Measurements from ENCODE around the gene NRP2. TPM values are rescaled to one million over a fixed set of nuclear protein-coding genes. Genes with fewer than 3 reads are reported as not detected.

NRP2 gene
- total RNA-seq, 1 experiment from 2014 or later, result 1.2 TPM

DNA sequence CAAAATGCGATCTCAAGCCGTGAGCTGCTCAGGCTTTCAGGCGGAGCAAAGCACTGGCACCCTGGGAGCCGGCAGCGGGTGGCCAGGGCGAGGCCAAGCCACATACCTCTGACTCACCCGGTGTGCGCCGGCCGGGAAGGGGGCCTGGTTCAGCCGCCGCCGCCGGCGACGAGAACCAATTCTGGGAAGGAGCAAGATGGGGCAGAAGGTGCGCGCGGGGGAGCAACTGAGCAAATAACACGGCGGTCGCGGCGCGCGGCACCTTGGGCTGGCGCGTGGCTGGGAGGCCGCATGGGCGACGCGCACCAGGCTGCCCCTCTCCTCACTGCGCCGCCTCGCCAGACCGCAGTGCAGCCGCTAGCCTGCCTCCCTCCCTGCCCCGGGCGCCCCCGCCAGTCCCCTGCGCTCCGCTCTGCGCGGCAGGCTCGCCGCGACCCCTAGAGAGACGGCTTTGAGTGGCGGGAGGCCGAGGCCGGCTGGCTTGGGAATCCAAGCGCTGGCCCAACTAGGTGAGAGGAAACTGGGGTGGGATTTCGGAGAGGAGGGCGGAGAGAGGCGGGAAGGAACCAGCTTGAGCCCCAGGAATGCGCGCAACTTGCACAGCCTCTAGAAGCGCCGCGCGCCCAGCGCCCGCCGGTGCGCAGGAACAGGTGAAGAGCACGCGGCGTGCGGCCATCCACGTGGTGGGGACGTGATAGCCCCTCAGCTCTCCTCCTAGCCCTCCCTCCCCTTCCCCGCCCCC lies 3.2 kb downstream of the NRP2 start:
- Histone ChIP-seq H3K4me2 (ENCODE audit: low read length) (peak overlapping the region; percentile 66), H3K36me3 (ENCODE audit: control insufficient read depth in 1 of 2, insufficient read depth in 2 of 2, low read length in 2 of 2) (no peaks in the 10 kb centered on the region), H3K27ac (ENCODE audit: low read depth, low read length) (no peak overlapping the region), H3K9me2 (ENCODE audit: insufficient read depth) (no peaks in the 10 kb centered on the region), H3K9ac (ENCODE audit: low read length) (no peak overlapping the region), H3K79me2 (ENCODE audit: insufficient read depth, low read length) (no peaks in the 10 kb centered on the region), H4K20me1 (ENCODE audit: insufficient read depth) (no peaks in the 10 kb centered on the region), H3K9me3 (ENCODE audit: control insufficient read depth in 1 of 2, insufficient read depth in 1 of 2, low read depth in 1 of 2, low read length in 2 of 2) (no peaks in the 10 kb centered on the region), H3K4me1 (ENCODE audit: control insufficient read depth in 1 of 2, insufficient read depth in 2 of 2, low read length in 2 of 2) (peaks cover 4 to 29% of the 10 kb centered on the region in 2 experiments; a peak in 3 of 4 replicates), H3K27me3 (ENCODE audit: insufficient read depth, low read length) (peaks cover 8% of the 10 kb centered on the region; the same call in 1 of the 2 replicates), H2AFZ (ENCODE audit: low read depth, low read length, poor library complexity, severe bottlenecking) (no peak overlapping the region), H3K4me3 (replicated peaks in 1 of 2; ENCODE audit: low read depth in 1 of 2, low read length in 2 of 2) (peak overlapping the region in 1 of 2 experiments; percentile 16; a peak in 1 of 4 replicates)
- ATAC-seq (peak; percentile 58), DNase-seq (ENCODE audit: low read depth, low spot score) (no peak)
- TF ChIP-seq, protein P1, sequence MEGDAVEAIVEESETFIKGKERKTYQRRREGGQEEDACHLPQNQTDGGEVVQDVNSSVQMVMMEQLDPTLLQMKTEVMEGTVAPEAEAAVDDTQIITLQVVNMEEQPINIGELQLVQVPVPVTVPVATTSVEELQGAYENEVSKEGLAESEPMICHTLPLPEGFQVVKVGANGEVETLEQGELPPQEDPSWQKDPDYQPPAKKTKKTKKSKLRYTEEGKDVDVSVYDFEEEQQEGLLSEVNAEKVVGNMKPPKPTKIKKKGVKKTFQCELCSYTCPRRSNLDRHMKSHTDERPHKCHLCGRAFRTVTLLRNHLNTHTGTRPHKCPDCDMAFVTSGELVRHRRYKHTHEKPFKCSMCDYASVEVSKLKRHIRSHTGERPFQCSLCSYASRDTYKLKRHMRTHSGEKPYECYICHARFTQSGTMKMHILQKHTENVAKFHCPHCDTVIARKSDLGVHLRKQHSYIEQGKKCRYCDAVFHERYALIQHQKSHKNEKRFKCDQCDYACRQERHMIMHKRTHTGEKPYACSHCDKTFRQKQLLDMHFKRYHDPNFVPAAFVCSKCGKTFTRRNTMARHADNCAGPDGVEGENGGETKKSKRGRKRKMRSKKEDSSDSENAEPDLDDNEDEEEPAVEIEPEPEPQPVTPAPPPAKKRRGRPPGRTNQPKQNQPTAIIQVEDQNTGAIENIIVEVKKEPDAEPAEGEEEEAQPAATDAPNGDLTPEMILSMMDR (IDR thresholded peaks at IDR 0.05 in 2 of 3, conservative IDR thresholded peaks at IDR 0.05 in 1 of 3; ENCODE audit: borderline replicate concordance in 1 of 3, insufficient read depth in 1 of 3, low read depth in 2 of 3, low read length in 2 of 3), result no peak
- TF ChIP-seq REST (IDR thresholded peaks at IDR 0.05; ENCODE audit: low read depth) (no peak), ZFX (IDR thresholded peaks at IDR 0.05) (no peak), POLR2AphosphoS5 (IDR thresholded peaks at IDR 0.05; ENCODE audit: low read depth, low read length) (no peak), EGR1 (IDR thresholded peaks at IDR 0.05; ENCODE audit: low read depth) (no peak), CEBPB (IDR thresholded peaks at IDR 0.05; ENCODE audit: low read depth) (no peak), RAD21 (IDR thresholded peaks at IDR 0.05; ENCODE audit: low read depth) (no peak), EZH2 (IDR thresholded peaks at IDR 0.05) (no peak)
- intact Hi-C loops (cut with micrococcal nuclease), result loop anchor here (10.0 kb wide), 1 partner anchor 1541 kb away; no protein-coding TSS in a partner anchor
- CTCF ChIA-PET, result interaction anchor here (2.1 kb wide), 1 partner anchor 10 kb away, joined by 5 read pairs; no protein-coding TSS in a partner anchor
- POLR2A ChIA-PET, result no interaction called here
- BruUV-seq (replicated peaks), result no TSS peak
- RAD21 ChIA-PET (ENCODE audit: low non-redundant PET in 1 of 2, low total read pairs in 2 of 2, uncharacterized antibody in 2 of 2, unreplicated experiment in 2 of 2), result no interaction called here

All from HCT116 (cell line).